ENCODE results near the gene CDC42BPA.
A peak's percentile ranks its signal among the peaks of the same experiment; 100 is the strongest.
"Not testable (repeated sequence)": the region's sequence is repeated elsewhere in the genome, so short reads cannot be mapped to it uniquely, and the experiment has no call there.

CDC42BPA gene

DNA sequence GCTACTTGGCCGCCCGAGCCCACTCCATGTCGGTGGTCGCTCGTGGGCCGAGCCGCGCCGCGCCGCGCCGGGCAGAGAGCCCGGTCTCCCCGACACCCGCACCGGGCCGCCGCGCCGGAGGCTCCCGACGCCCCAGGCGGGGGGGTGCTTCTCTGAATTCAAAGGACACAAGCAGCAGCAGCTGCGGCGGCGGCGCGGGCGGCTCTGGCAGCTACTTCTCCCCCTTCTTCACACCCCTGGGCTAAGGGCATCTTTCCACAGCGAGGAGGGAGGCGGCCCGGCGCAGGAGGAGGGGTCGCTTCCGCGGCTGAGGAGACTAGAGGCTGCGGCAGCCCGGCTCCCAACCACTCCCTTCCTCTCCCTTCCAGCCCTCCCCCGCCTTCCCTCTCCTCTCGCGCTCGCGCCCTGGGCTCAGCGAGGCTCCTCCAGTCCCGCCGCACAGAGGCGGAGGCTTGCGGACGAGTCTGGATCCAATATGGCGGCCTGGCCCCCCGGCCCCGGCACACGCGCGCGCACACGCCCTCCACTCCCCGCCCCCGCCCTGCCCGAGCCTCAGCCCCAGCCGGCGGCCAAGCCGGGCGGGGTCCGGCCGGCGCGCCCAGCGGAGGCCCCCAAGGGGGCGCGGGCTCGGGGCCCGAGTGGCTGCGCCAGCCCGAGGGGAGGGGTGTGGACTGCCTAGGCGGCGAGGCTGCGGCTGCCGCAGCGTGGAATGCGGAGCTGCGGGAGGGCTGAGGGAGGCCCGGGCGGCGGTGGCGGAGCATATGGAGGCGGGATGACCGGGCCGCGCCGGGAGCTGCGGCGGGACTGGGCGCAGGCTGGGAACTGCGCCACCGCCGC, at the start of gene CDC42BPA:
TSS of gene CDC42BPA (minus strand) at position 477 of the 837 bp plus-strand sequence. CDS start 1,310 bp downstream, outside the sequence.
- DNase-seq (ENCODE audit: low spot score) = peak; percentile 92

GRCh38 chr1:227368009-227368408, 49.7 kb upstream of the CDC42BPA start:
- no peak for DNase-seq (ENCODE audit: low spot score)

- DNase-seq (ENCODE audit: low spot score) = no peak
Measured at GRCh38 chr1:227365473-227366431, 47.5 kb upstream of the CDC42BPA start.

GRCh38 chr1:227364657-227365056, 46.4 kb upstream of the CDC42BPA start:
- no peak for DNase-seq (ENCODE audit: low spot score)

DNA sequence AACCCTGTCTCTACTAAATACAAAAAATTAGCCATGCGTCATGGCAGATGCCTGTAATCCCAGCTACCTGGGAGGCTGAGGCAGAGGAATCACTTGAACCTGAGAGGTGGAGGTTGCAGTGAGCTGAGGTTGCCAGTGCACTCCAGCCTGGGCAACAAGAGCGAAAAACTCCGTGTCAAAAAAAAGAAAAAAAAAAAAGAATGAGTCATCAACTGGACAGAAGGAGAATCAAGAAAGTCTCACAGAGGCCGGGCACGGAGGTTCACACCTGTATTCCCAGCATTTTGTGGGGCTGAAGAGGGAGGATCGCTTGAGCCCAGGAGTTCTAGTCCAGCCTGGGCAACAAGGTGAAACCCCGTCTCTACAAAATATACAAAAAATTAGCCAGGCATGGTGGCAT, 45.5 kb upstream of the CDC42BPA start:
- no peak for DNase-seq (ENCODE audit: low spot score)

GRCh38 chr1:227362039-227362438, 43.7 kb upstream of the CDC42BPA start:
- no peak for DNase-seq (ENCODE audit: low spot score)

- no peak for DNase-seq (ENCODE audit: low spot score)
Measured at GRCh38 chr1:227357927-227358302, 39.6 kb upstream of the CDC42BPA start.

- no peak for DNase-seq (ENCODE audit: low spot score)
Measured at GRCh38 chr1:227357171-227357926, 39.1 kb upstream of the CDC42BPA start.

- no peak for DNase-seq (ENCODE audit: low spot score)
Measured at GRCh38 chr1:227356620-227357146, 38.4 kb upstream of the CDC42BPA start.

DNA sequence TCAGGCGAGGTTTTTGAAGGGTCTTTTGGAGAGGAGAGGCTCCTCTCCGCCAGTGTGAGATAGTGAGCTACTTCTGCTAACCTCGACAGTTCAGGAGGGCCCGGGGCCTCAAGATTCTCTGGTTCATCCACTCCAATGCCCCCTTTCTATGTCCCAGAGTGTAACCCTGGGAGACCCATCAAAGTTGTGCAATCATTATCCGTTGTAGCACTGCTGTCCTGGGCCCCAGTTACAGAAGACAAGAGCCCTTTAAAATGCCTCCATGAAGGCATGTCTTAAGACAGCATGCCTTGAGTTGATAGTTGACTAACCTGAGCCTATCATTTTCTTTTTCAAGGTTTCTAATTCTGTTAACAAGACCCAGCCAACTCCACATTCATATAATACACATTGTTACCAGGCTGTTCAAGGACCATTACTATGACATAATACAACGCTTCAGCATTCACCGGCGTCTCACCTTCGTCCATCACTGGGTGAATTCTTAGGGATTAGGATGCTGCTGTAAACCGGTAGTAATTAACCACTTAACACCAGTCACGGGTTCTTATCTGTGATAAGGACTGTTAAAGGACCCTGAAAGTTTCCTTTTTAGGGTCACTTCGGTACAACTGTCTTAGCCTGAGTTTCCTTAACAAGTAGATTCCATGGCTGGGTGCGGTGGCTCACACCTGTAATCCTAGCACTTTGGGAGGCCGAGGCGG, 37.4 kb upstream of the CDC42BPA start:
- DNase-seq (ENCODE audit: low spot score) = no peak

GRCh38 chr1:227353186-227353585, 34.9 kb upstream of the CDC42BPA start:
- no peak for DNase-seq (ENCODE audit: low spot score)

DNA sequence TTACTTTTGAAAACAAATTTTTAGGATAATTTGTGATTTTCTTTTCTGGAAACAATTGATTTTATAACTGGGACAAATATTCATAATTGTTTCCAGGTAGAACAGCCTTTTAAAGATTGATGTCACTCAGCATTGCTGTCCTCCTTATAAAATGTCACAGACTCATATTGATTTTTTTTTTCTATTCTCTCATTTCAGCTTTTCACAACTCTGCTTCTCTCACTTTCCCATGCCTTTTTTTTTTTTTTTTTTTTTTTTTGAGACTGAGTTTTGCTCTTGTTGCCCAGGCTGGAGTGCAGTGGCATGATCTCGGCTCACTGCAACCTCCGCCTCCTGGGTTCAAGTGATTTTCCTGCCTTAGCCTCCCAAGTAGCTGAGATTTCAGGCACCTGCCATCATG, 33.9 kb upstream of the CDC42BPA start:
- DNase-seq (ENCODE audit: low spot score) = not testable (repeated sequence)

DNA sequence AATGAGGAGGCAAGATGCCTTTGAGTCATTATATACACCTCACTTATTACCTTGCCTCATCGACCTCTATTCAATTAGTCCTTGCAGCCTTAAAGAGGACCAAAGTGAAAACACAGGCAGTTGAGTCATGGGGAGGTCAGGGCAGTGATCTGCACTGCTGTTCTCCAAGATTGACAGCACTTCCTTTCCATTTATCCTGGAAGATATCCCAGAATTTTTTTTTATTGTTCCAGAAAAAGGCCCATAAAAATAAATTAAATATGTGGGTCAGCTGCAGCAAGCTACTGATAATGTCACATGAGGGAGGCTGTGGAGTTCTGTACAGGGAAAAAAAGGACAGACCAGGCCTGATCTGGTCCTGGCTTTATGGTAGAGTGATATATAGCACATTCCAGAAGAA, 33.2 kb upstream of the CDC42BPA start:
- DNase-seq (ENCODE audit: low spot score) = no peak

DNA sequence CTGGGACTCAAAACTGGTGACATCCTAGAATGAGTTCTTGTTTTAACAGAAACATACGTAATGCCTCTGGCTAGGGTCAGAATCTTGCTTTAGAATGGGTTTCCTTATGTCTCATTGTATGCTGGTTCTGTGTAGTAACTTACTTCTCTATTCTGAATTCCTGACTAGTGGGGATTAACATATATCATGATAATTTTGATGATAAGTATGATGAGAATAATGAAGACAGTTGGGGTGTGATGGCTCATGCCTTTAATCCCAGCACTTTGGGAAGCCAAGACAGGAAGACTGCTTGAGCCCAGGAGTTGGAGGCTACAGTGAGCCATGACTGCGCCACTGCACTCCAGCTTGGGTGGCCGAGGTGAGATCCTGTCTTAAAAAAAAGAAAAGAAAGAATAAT, 31.7 kb upstream of the CDC42BPA start:
- no peak for DNase-seq (ENCODE audit: low spot score)

DNA sequence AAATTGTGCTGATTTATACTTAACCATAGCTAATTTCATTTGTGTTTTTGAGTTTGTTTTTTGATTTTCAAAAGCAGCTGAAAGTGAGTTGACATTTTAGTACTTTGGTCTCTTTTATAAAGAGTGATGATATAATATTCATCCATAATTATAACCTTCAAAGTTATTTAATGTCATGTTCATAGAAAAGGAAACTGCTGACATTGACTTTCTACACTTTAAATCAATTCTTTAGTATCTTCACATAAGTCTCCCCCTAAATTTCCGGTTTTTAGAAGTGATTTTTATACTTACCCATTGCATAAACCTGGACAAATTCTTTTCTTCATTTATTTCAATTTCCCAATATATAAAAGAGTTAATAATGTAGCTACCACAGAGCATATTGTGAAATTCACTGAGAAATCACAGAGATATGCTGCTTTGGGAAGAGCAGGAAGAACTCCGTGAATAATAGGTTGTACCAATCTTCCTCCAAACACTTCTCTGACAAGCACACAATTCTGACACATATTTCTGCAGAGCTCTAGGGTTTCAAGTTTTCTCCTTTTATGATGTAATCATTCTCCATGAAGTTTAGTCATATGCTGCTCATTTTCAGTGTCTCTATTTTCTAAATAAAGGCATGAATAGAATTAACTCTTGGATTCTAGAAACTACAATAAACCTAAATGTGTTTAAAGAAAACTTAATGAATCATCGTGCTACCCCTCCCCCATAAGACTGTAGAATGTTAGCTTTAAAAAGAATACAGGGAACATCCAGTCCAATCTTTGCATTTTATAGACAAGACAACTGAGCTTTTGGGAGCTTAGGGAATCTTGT, 25.6 kb upstream of the CDC42BPA start:
- peak; percentile 52 for DNase-seq (ENCODE audit: low spot score)

- DNase-seq (ENCODE audit: low spot score) = no peak
Measured at GRCh38 chr1:227343206-227343605, 24.9 kb upstream of the CDC42BPA start.

- DNase-seq (ENCODE audit: low spot score) = no peak
Measured at GRCh38 chr1:227342075-227342829, 24.0 kb upstream of the CDC42BPA start.

DNA sequence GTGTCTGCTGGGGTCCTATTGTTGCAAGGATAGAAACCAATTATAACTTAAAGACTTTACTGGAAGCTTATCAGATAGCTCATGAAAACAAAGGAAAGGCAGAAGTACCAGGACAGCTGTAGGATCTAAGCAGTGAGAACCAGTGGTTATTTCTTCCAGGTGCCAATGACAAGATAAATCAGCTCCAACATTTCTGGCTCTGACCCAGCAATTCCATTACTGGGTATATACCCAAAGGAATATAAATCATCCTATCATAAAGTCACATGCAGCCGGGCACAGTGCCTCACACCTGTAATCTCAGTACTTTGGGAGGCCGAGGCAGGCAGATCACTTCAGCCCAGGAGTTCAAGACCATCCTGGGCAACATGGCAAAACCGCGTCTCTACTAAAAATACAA, 17.8 kb upstream of the CDC42BPA start:
- not testable (repeated sequence) for DNase-seq (ENCODE audit: low spot score)

DNA sequence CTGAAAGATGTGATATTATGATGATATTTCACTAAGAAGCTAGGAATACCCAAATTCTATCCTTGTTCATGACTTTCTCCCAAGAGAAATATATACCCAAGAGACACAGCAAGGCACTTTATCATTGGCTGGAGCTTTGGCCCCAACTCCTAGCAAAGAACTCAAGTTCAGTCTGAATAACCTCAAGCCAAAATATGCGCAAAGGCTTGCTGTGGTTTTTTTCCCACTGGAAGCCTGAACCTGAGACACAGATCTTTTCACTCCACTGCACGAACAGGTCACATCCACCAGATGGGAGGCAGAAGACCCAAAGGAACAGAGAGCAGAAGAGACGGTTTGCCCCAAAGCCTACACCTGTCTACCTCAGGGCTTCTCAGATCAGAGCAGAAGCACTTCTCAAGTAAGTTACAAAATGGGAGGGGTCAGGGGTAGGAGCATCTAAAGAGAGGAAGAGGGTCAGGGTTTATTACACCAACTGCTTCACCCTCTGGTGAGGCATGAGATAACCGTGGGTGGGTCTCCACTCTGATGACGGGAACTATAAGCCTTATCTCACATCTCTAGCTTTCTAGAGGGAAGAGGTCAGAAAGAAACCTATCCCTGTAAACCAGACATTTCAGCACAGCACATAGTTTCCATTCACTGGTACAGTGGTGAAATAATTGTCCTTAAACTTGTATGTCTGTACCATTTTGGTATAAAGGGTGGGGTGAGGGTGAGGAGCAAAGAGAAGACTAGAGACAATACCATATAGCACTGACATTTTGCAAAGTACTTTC, 17.1 kb upstream of the CDC42BPA start:
- no peak for DNase-seq (ENCODE audit: low spot score)
